IMR-90 (cell line): ENCODE measurements around the gene RHO. TPM values are rescaled to one million over a fixed set of nuclear protein-coding genes. Genes with fewer than 3 reads are reported as not detected.

Experiments used
- ATAC-seq: fragments of 200-7000 bp; cut with Tn5 transposase; 2 replicates; pipeline ENCODE4 v1.9.1; 2020; ENCODE audit warnings: low read depth, mild to moderate bottlenecking, moderate library complexity
- BruUV-seq: library from RNA; stranded (reverse); fragments of 400-500 nt; replicated peaks from 2 replicates; lab custom pipeline; 2021; lab: Mats Ljungman, UMichigan
- CTCF ChIA-PET: fragments of 300-600 bp; formaldehyde crosslinking; extraction: SDS; loops from one replicate; lab custom pipeline; 2021; ENCODE audit warnings: antibody characterized with exemption; lab: Yijun Ruan, JAX
- POLR2A ChIA-PET: fragments of 300-600 bp; sonication (Branson Sonifier 250); formaldehyde crosslinking; loops from one replicate; lab custom pipeline; 2022; ENCODE audit warnings: antibody characterized with exemption; ENCODE audit not compliant: unreplicated experiment; lab: Charles Lee
- DNase-seq: peaks from one replicate; pipeline ENCODE4 v3.0.0; 2013
- H2AFZ ChIP-seq: replicated peaks from 2 replicates; pipeline ENCODE3; 2013; ENCODE audit warnings: low read length, mild to moderate bottlenecking; ENCODE audit not compliant: poor library complexity
- H2AK5ac ChIP-seq: 2 replicates; pipeline ENCODE4 v1.6.1; 2013; ENCODE audit warnings: low read depth, low read length, inconsistent platforms
- H2AK9ac ChIP-seq: replicated peaks from 2 replicates; pipeline ENCODE3; 2013; ENCODE audit warnings: mild to moderate bottlenecking, low read depth, low read length, moderate library complexity; ENCODE audit not compliant: poor library complexity
- H2BK120ac ChIP-seq: 2 replicates; pipeline ENCODE4 v1.6.1; 2013; ENCODE audit warnings: low read depth, low read length, inconsistent platforms
- H2BK15ac ChIP-seq: 3 replicates; pipeline ENCODE4 v1.6.1; 2013; ENCODE audit warnings: low read depth, low read length, inconsistent platforms
- H2BK20ac ChIP-seq: 2 replicates; pipeline ENCODE4 v1.6.1; 2013; ENCODE audit warnings: low read depth, mild to moderate bottlenecking, inconsistent platforms, low read length, moderate library complexity
- H2BK5ac ChIP-seq: 2 replicates; pipeline ENCODE4 v1.6.1; 2013; ENCODE audit warnings: mild to moderate bottlenecking, low read depth, low read length, inconsistent platforms; ENCODE audit not compliant: poor library complexity, severe bottlenecking
- H3K14ac ChIP-seq: replicated peaks from 2 replicates; pipeline ENCODE4 v1.6.1; 2013; ENCODE audit warnings: low read depth, low read length, inconsistent platforms
- H3K18ac ChIP-seq: 2 replicates; pipeline ENCODE4 v1.6.1; 2013; ENCODE audit warnings: low read depth, low read length, control low read depth
- H3K23ac ChIP-seq: 2 replicates; pipeline ENCODE4 v1.6.1; 2013; ENCODE audit warnings: low read depth, low read length, inconsistent platforms
- H3K27ac ChIP-seq: 2 replicates; pipeline ENCODE4 v1.5.1; 2013; ENCODE audit warnings: mild to moderate bottlenecking, control low read depth, low read length; ENCODE audit not compliant: insufficient read depth
- H3K27me3 ChIP-seq: 2 replicates; pipeline ENCODE4 v1.6.1; 2013; ENCODE audit warnings: low read length; ENCODE audit not compliant: control insufficient read depth, insufficient read depth
- H3K36me3 ChIP-seq: 2 replicates; pipeline ENCODE4 v1.6.1; 2013; ENCODE audit warnings: low read length, mixed read lengths; ENCODE audit not compliant: control insufficient read depth, insufficient read depth
- H3K4ac ChIP-seq: 2 replicates; pipeline ENCODE4 v1.6.1; 2013; ENCODE audit warnings: low read depth, low read length, inconsistent platforms
- H3K4me1 ChIP-seq: 2 replicates; pipeline ENCODE4 v1.6.1; 2013; ENCODE audit warnings: low read length, mixed read lengths; ENCODE audit not compliant: control insufficient read depth, insufficient read depth
- H3K4me2 ChIP-seq: 2 replicates; pipeline ENCODE4 v1.6.1; 2013; ENCODE audit warnings: low read depth, mild to moderate bottlenecking, control low read depth, low read length, moderate library complexity
- H3K4me3 ChIP-seq: 2 replicates; pipeline ENCODE4 v1.5.1; 2013; ENCODE audit warnings: low read depth, mild to moderate bottlenecking, control low read depth, low read length, moderate library complexity; ENCODE audit not compliant: insufficient read depth
- H3K56ac ChIP-seq: 2 replicates; pipeline ENCODE4 v1.6.1; 2013; ENCODE audit warnings: low read length, inconsistent platforms; ENCODE audit not compliant: insufficient read depth; ENCODE audit errors: extremely low read depth
- H3K79me1 ChIP-seq, 2 experiments: 2 replicates each; pipeline ENCODE4 v1.6.1; 2013; ENCODE audit warnings: low read length in 2 of 2, inconsistent platforms in 1 of 2, low read depth in 1 of 2
- H3K9ac ChIP-seq: 2 replicates; pipeline ENCODE4 v1.6.1; 2013; ENCODE audit warnings: low read depth, low read length, control low read depth
- H3K9me1 ChIP-seq: 2 replicates; pipeline ENCODE4 v1.6.1; 2013; ENCODE audit warnings: low read length, inconsistent platforms; ENCODE audit not compliant: insufficient read depth
- H3K9me3 ChIP-seq: 2 replicates; pipeline ENCODE4 v1.6.1; 2013; ENCODE audit warnings: low read length; ENCODE audit not compliant: control insufficient read depth, insufficient read depth
- H4K20me1 ChIP-seq: 2 replicates; pipeline ENCODE4 v1.6.1; 2013; ENCODE audit warnings: low read length, inconsistent platforms; ENCODE audit not compliant: insufficient read depth
- H4K5ac ChIP-seq: 2 replicates; pipeline ENCODE4 v1.6.1; 2013; ENCODE audit warnings: mild to moderate bottlenecking, low read depth, low read length, control low read depth
- H4K8ac ChIP-seq, 2 experiments: 2 replicates each; pipeline ENCODE4 v1.6.1; 2013; ENCODE audit warnings: low read depth in 2 of 2, low read length in 2 of 2, control low read depth in 1 of 2, inconsistent platforms in 1 of 2
- H4K91ac ChIP-seq: 2 replicates; pipeline ENCODE4 v1.6.1; 2013; ENCODE audit warnings: low read depth, low read length, inconsistent platforms; ENCODE audit not compliant: insufficient read depth
- MXI1 ChIP-seq: IDR thresholded peaks from 2 replicates; pipeline ENCODE4 v1.6.1; 2012; ENCODE audit warnings: low read depth, mild to moderate bottlenecking, low read length, moderate library complexity, borderline replicate concordance
- RFX5 ChIP-seq: IDR thresholded peaks from 2 replicates; pipeline ENCODE4 v1.8.0; 2012; ENCODE audit warnings: low read depth, mild to moderate bottlenecking, low read length, moderate library complexity
- WGBS, 2 experiments: methylation state at CpG; one replicate each; pipeline versions ENCODE4 v1.1.5 to v1.1.7; 2013; ENCODE audit warnings: missing lambda C conversion rate in 2 of 2; ENCODE audit not compliant: insufficient read length in 1 of 2; ENCODE audit errors: extremely low coverage in 2 of 2; 5-methylcytosine and 5-hydroxymethylcytosine counted together
- dilution Hi-C: fragments of 300-500 bp; cut with HindIII; formaldehyde crosslinking; loops from one replicate; pipeline ENCODE4 v1.14.3; 2018; ENCODE audit warnings: low sequenced_read_pairs; ENCODE audit not compliant: unreplicated experiment
- in situ Hi-C: fragments of 300-500 bp; cut with MboI; formaldehyde crosslinking; loops from 3 replicates; pipeline ENCODE4 v1.14.3; 2019; ENCODE audit warnings: low sequenced_read_pairs, inconsistent platforms, mixed read lengths
- intact Hi-C: fragments of 100-400 bp; cut with micrococcal nuclease; formaldehyde crosslinking; loops from 2 replicates; pipeline ENCODE4 v1.10.0; 2022
- polyA plus RNA-seq, 3 experiments: library from polyadenylated mRNA; depleted of rRNA; stranded (reverse); fragments of >200 nt; gene quantifications; 2 replicates each; pipeline ENCODE4 v1.2.3, GENCODE V29; 2012; ENCODE audit warnings: low replicate concordance in 1 of 3
- total RNA-seq: library from RNA; depleted of rRNA; stranded (reverse); fragments of >200 nt; gene quantifications from 2 replicates; pipeline ENCODE4 v1.2.3, GENCODE V29; 2012

The RHO gene
- total and polyA plus RNA-seq, 2 of the 4 experiments (the other 2 are of a cell fraction): not detected

DNA sequence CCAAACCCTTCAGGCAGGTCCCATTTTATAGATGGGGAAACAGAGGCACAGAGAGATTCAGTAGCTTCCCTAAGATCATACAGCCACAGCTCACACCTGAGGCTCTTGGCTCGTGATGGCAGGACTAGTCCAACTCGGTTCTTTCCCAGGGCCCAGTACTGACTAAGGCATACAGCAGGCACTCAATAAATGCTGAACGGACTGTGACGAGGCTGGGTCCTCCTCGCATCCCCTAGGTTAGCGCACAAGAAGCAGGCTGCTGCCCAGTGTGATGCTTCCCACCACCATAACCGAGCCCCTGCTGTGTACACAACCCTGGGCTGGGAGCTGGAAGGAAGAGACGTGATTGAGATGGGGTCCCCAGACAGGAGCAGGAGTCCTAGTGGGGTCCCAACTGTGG lies 53.2 kb downstream of the RHO start:
- intact Hi-C loops: no loop called here
- Histone ChIP-seq H3K9me3 (no peaks in the 10 kb centered on the region), H3K4me1 (peaks cover 4% of the 10 kb centered on the region; the same call in 1 of the 2 replicates), H3K4ac (no peak overlapping the region), H3K4me2 (no peak overlapping the region), H3K36me3 (peaks cover 36% of the 10 kb centered on the region), H3K27ac (no peak overlapping the region), H4K91ac (no peak overlapping the region), H2AK9ac (no peak overlapping the region), H2BK20ac (no peak overlapping the region), H3K9me1 (0 out of 2 replicates have a peak, but pooled peaks cover 2% of the 10 kb centered on the region), H3K14ac (no peak overlapping the region), H2BK120ac (no peak overlapping the region), H2AK5ac (no peak overlapping the region), H4K20me1 (peaks cover 4% of the 10 kb centered on the region), H2BK5ac (no peak overlapping the region), H2BK15ac (no peak overlapping the region), H3K79me1 (peaks cover 0 to 24% of the 10 kb centered on the region in 2 experiments; a peak in 3 of 4 replicates), H4K5ac (no peak overlapping the region), H3K4me3 (no peak overlapping the region), H3K56ac (no peak overlapping the region), H3K9ac (no peak overlapping the region), H3K18ac (no peak overlapping the region), H4K8ac (no peak overlapping the region), H3K23ac (no peak overlapping the region), H2AFZ (no peak overlapping the region), H3K27me3 (no peaks in the 10 kb centered on the region)
- 100% methylated on average over 1 of the region's 8 CpGs; no CpG with 5 or more reads in 1 of the 2 experiments for WGBS, 2 experiments
- in situ Hi-C loops: no loop called here
- CTCF ChIA-PET: no interaction called here
- TF ChIP-seq MXI1: no peak
- TF ChIP-seq RFX5: no peak
- DNase-seq (no peak), ATAC-seq (no peak)
- POLR2A ChIA-PET: no interaction called here
- no TSS peak for BruUV-seq
- dilution Hi-C loops: no loop called here
